C4-2B (cell line): ENCODE results near the gene ISG20L2.

Experiments used
- CTCF ChIP-seq: fragments of 450-650 bp; conservative IDR thresholded peaks from 2 replicates; pipeline ENCODE4 v1.5.1; 2017; ENCODE audit warnings: mild to moderate bottlenecking
- ZFX ChIP-seq: fragments of 450-650 bp; IDR thresholded peaks from 2 replicates; pipeline ENCODE4 v1.6.1; 2017

GRCh38 chr1:156707417-156708217 lies 20.9 kb downstream of the ISG20L2 start:
- TF ChIP-seq CTCF (no peak), ZFX (no peak)
